ENCODE results near the gene NOBOX. TPM values are rescaled to one million over a fixed set of nuclear protein-coding genes. Genes with fewer than 3 reads are reported as not detected.

The NOBOX gene
- total and polyA plus RNA-seq, 4 donors: not detected

DNA sequence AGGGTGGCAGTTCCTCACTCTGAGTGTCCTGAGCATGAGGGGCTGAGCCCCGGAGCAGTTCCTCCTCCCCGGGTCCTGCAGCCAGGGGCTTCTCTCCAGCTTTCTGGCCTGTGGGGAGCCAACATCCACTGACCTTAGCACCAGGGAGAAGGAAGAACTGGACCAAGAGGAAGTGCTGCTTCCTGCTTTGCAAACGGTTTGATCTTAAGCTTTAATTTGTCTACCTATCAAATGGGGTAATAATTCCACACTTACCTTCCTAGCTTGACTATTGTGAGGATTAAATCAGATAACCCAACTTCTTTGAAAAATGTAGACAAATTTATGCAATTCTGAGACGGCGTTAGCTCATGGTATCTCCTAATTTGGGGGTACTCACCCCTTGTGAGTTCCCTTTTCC is 2.0 kb downstream of the NOBOX start:
- TF ChIP-seq, protein P1, sequence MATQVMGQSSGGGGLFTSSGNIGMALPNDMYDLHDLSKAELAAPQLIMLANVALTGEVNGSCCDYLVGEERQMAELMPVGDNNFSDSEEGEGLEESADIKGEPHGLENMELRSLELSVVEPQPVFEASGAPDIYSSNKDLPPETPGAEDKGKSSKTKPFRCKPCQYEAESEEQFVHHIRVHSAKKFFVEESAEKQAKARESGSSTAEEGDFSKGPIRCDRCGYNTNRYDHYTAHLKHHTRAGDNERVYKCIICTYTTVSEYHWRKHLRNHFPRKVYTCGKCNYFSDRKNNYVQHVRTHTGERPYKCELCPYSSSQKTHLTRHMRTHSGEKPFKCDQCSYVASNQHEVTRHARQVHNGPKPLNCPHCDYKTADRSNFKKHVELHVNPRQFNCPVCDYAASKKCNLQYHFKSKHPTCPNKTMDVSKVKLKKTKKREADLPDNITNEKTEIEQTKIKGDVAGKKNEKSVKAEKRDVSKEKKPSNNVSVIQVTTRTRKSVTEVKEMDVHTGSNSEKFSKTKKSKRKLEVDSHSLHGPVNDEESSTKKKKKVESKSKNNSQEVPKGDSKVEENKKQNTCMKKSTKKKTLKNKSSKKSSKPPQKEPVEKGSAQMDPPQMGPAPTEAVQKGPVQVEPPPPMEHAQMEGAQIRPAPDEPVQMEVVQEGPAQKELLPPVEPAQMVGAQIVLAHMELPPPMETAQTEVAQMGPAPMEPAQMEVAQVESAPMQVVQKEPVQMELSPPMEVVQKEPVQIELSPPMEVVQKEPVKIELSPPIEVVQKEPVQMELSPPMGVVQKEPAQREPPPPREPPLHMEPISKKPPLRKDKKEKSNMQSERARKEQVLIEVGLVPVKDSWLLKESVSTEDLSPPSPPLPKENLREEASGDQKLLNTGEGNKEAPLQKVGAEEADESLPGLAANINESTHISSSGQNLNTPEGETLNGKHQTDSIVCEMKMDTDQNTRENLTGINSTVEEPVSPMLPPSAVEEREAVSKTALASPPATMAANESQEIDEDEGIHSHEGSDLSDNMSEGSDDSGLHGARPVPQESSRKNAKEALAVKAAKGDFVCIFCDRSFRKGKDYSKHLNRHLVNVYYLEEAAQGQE (IDR thresholded peaks at IDR 0.05): no peak
- TF ChIP-seq, protein P2, sequence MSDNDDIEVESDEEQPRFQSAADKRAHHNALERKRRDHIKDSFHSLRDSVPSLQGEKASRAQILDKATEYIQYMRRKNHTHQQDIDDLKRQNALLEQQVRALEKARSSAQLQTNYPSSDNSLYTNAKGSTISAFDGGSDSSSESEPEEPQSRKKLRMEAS (IDR thresholded peaks at IDR 0.05): no peak
- TF ChIP-seq, protein P3, sequence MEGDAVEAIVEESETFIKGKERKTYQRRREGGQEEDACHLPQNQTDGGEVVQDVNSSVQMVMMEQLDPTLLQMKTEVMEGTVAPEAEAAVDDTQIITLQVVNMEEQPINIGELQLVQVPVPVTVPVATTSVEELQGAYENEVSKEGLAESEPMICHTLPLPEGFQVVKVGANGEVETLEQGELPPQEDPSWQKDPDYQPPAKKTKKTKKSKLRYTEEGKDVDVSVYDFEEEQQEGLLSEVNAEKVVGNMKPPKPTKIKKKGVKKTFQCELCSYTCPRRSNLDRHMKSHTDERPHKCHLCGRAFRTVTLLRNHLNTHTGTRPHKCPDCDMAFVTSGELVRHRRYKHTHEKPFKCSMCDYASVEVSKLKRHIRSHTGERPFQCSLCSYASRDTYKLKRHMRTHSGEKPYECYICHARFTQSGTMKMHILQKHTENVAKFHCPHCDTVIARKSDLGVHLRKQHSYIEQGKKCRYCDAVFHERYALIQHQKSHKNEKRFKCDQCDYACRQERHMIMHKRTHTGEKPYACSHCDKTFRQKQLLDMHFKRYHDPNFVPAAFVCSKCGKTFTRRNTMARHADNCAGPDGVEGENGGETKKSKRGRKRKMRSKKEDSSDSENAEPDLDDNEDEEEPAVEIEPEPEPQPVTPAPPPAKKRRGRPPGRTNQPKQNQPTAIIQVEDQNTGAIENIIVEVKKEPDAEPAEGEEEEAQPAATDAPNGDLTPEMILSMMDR (IDR thresholded peaks at IDR 0.05; ENCODE audit: low read depth, low read length, missing input control): no peak
- no peak for TF ChIP-seq HNF4G (IDR thresholded peaks at IDR 0.05)
- TF ChIP-seq EGR1 (IDR thresholded peaks at IDR 0.05; ENCODE audit: low read depth in 2 of 2): no peak
- TF ChIP-seq RAD21 (IDR thresholded peaks at IDR 0.05): no peak
- TF ChIP-seq YY1 (IDR thresholded peaks at IDR 0.05): no peak
- TF ChIP-seq, protein P4, sequence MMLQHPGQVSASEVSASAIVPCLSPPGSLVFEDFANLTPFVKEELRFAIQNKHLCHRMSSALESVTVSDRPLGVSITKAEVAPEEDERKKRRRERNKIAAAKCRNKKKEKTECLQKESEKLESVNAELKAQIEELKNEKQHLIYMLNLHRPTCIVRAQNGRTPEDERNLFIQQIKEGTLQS (IDR thresholded peaks at IDR 0.05): no peak
- TF ChIP-seq RXRA (IDR thresholded peaks at IDR 0.05): no peak
- no peak for TF ChIP-seq GABPA (IDR thresholded peaks at IDR 0.05 in 1 of 2, conservative IDR thresholded peaks at IDR 0.05 in 1 of 2)
- TF ChIP-seq TAF1 (conservative IDR thresholded peaks at IDR 0.05): no peak
- no peak for TF ChIP-seq NR2F2 (IDR thresholded peaks at IDR 0.05)
- no peak for TF ChIP-seq FOXA2 (IDR thresholded peaks at IDR 0.05)
- no peak overlapping the region for H3K4me3 ChIP-seq (ENCODE audit: low read depth in 1 of 3, low read length in 3 of 3)
- no peak overlapping the region for H3K27ac ChIP-seq (ENCODE audit: low read depth in 1 of 2, low read length in 2 of 2)
- no peak overlapping the region for H3K9ac ChIP-seq (ENCODE audit: low read depth in 1 of 2, low read length in 2 of 2)
- H3K27me3 ChIP-seq (ENCODE audit: control insufficient read depth in 4 of 4, insufficient read depth in 4 of 4, low read length in 3 of 4): no peaks in the 10 kb centered on the region
- DNase-seq (ENCODE audit: low spot score): no peak
- 64% methylated on average over 5 of the region's 5 CpGs for WGBS
- H3K4me1 ChIP-seq (ENCODE audit: control insufficient read depth in 4 of 4, insufficient read depth in 4 of 4, low read length in 3 of 4): no peaks in the 10 kb centered on the region
- H3K9me3 ChIP-seq (ENCODE audit: control insufficient read depth in 4 of 4, low read length in 3 of 4): no peaks in the 10 kb centered on the region
- H3K36me3 ChIP-seq (ENCODE audit: control insufficient read depth in 4 of 4, insufficient read depth in 3 of 4, low read depth in 1 of 4, low read length in 3 of 4): no peaks in the 10 kb centered on the region

DNA sequence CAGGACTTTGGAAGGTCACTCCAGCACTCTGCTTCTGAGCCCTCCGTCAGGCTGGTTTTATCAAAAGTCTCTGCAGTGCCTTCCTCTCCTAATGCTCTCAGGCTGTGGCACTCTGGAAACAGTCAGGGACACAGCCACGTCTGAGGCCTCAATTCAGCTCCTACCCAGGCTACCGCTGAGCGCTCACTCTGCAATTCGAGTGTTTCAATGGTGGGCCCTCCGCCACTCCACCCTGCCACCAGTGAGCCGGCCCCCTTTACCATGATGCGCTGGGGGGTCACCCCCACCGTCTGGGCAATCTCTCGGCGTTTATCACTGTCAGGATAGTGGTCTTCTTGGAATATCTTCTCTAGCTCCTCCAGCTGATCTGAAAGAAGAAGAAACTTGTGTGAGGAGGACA is 3.5 kb downstream of the NOBOX start:
- H3K36me3 ChIP-seq (ENCODE audit: control insufficient read depth in 4 of 4, insufficient read depth in 3 of 4, low read depth in 1 of 4, low read length in 3 of 4): no peaks in the 10 kb centered on the region
- no peak for DNase-seq (ENCODE audit: low spot score)
- WGBS: 88% methylated on average over 11 of the region's 11 CpGs

More for the DNA sequence above, 3.5 kb downstream of the NOBOX start:
- Histone ChIP-seq H3K27ac (ENCODE audit: low read depth in 1 of 2, low read length in 2 of 2) (no peak overlapping the region), H3K4me1 (ENCODE audit: control insufficient read depth in 4 of 4, insufficient read depth in 4 of 4, low read length in 3 of 4) (no peaks in the 10 kb centered on the region), H3K9ac (ENCODE audit: low read depth in 1 of 2, low read length in 2 of 2) (no peak overlapping the region), H3K27me3 (ENCODE audit: control insufficient read depth in 4 of 4, insufficient read depth in 4 of 4, low read length in 3 of 4) (no peaks in the 10 kb centered on the region), H3K4me3 (ENCODE audit: low read depth in 1 of 3, low read length in 3 of 3) (no peak overlapping the region), H3K9me3 (ENCODE audit: control insufficient read depth in 4 of 4, low read length in 3 of 4) (no peaks in the 10 kb centered on the region)
- TF ChIP-seq NR2F2 (IDR thresholded peaks at IDR 0.05) (no peak), JUND (IDR thresholded peaks at IDR 0.05) (no peak), HNF4G (IDR thresholded peaks at IDR 0.05) (no peak), FOXA2 (IDR thresholded peaks at IDR 0.05) (no peak), RXRA (IDR thresholded peaks at IDR 0.05) (no peak), YY1 (IDR thresholded peaks at IDR 0.05) (no peak), TAF1 (conservative IDR thresholded peaks at IDR 0.05) (no peak), EGR1 (IDR thresholded peaks at IDR 0.05; ENCODE audit: low read depth in 2 of 2) (no peak), HNF4A (conservative IDR thresholded peaks at IDR 0.05) (no peak), RAD21 (IDR thresholded peaks at IDR 0.05) (no peak), FOXA1 (IDR thresholded peaks at IDR 0.05) (no peak), SP1 (IDR thresholded peaks at IDR 0.05) (no peak)
- TF ChIP-seq, protein P5, sequence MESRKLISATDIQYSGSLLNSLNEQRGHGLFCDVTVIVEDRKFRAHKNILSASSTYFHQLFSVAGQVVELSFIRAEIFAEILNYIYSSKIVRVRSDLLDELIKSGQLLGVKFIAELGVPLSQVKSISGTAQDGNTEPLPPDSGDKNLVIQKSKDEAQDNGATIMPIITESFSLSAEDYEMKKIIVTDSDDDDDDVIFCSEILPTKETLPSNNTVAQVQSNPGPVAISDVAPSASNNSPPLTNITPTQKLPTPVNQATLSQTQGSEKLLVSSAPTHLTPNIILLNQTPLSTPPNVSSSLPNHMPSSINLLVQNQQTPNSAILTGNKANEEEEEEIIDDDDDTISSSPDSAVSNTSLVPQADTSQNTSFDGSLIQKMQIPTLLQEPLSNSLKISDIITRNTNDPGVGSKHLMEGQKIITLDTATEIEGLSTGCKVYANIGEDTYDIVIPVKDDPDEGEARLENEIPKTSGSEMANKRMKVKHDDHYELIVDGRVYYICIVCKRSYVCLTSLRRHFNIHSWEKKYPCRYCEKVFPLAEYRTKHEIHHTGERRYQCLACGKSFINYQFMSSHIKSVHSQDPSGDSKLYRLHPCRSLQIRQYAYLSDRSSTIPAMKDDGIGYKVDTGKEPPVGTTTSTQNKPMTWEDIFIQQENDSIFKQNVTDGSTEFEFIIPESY (IDR thresholded peaks at IDR 0.05): no peak
- TF ChIP-seq, protein P4 (IDR thresholded peaks at IDR 0.05): no peak
